NCI-H1694 treated with DMSO at 0.1 percent for 48 hours (cell line): ENCODE measurements around the gene MTARC1.

Experiments used
- DNase-seq: peaks from one replicate; lab custom pipeline; 2025; lab: John Stamatoyannopoulos, UW

The MTARC1 gene

GRCh38 chr1:220833436-220833835, 46.7 kb downstream of the MTARC1 start:
- DNase-seq = no peak

DNA sequence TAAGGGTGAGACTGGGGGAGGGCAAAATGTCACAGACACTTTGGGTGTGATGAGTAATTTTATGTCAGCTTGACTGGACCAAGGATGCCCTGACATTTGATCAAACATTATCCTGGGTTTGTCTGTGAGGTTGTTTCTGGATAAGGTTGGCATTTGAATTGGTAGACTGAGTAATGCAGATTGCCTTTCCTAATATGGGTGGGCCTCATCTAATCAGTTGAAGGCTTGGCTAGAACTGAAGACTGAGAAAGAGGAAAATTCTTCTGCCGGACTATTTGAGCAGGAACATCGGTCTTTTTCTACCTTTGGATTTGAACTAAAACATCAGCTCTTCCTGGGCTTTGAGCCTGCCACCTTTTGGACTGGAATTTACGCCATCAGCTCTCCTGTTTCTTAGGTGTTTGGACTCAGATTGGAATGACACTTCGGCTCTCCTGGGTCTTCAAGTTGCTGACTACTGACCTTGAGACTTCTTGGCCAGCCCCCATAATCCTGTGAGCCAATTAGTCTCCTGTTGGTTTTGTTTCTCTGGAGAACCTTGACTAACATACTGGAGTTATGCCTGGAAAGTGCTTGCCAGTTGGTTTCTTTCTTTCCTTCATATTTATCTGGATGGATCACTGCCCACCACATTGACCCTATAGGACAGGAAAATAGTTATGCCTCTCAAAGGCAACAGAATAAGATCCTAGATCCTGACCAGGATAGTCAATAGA, 47.6 kb downstream of the MTARC1 start:
- DNase-seq = no peak
